ENCODE data around the gene GP9.

GP9 gene

GRCh38 chr3:129060276-129061022, at the start of gene GP9:
Gene GP9, plus strand, starts transcription at chr3:129060779. Its CDS starts 961 bp downstream, at chr3:129061740.
- no peak within 1 kb of the TSS for H3K4me3 ChIP-seq (ENCODE audit: low read depth, low read length)
- no peak for TF ChIP-seq CTCF (conservative IDR thresholded peaks at IDR 0.05; ENCODE audit: low read depth, low read length)
- no peak for DNase-seq (ENCODE audit: low read depth)

- no peak overlapping the region for H3K4me3 ChIP-seq (ENCODE audit: low read depth, low read length)
- TF ChIP-seq CTCF (conservative IDR thresholded peaks at IDR 0.05; ENCODE audit: low read depth, low read length): no peak
- DNase-seq (ENCODE audit: low read depth): no peak
Measured at GRCh38 chr3:129013491-129013891, 47.1 kb upstream of the GP9 start.

- H3K4me3 ChIP-seq (ENCODE audit: low read depth, low read length): no peak overlapping the region
- no peak for TF ChIP-seq CTCF (conservative IDR thresholded peaks at IDR 0.05; ENCODE audit: low read depth, low read length)
- DNase-seq (ENCODE audit: low read depth): no peak
Measured at GRCh38 chr3:129014148-129014547, 46.4 kb upstream of the GP9 start.

GRCh38 chr3:129014793-129015345, 45.7 kb upstream of the GP9 start:
- no peak overlapping the region for H3K4me3 ChIP-seq (ENCODE audit: low read depth, low read length)

GRCh38 chr3:129015388-129016105, 45.0 kb upstream of the GP9 start:
- peak; percentile 20 for DNase-seq (ENCODE audit: low read depth)
- no peak for TF ChIP-seq CTCF (conservative IDR thresholded peaks at IDR 0.05; ENCODE audit: low read depth, low read length)
- no peak overlapping the region for H3K4me3 ChIP-seq (ENCODE audit: low read depth, low read length)

More at GRCh38 chr3:129014793-129015345, 45.7 kb upstream of the GP9 start:
- DNase-seq (ENCODE audit: low read depth): no peak
- no peak for TF ChIP-seq CTCF (conservative IDR thresholded peaks at IDR 0.05; ENCODE audit: low read depth, low read length)

- no peak overlapping the region for H3K4me3 ChIP-seq (ENCODE audit: low read depth, low read length)
- DNase-seq (ENCODE audit: low read depth): no peak
- TF ChIP-seq CTCF (conservative IDR thresholded peaks at IDR 0.05; ENCODE audit: low read depth, low read length): no peak
Measured at GRCh38 chr3:129016356-129016719, 44.2 kb upstream of the GP9 start.
